GM19452 (cell line): ENCODE measurements around the gene PLXDC1.
A peak's percentile ranks its signal among the peaks of the same experiment; 100 is the strongest.
"Not testable (repeated sequence)": the region's sequence is repeated elsewhere in the genome, so short reads cannot be mapped to it uniquely, and the experiment has no call there.

Source experiments
- ATAC-seq: cut with Tn5 transposase; IDR thresholded peaks from one replicate; pipeline ENCODE4 v1.9.1; 2021; ENCODE audit not compliant: unreplicated experiment

PLXDC1 gene

DNA sequence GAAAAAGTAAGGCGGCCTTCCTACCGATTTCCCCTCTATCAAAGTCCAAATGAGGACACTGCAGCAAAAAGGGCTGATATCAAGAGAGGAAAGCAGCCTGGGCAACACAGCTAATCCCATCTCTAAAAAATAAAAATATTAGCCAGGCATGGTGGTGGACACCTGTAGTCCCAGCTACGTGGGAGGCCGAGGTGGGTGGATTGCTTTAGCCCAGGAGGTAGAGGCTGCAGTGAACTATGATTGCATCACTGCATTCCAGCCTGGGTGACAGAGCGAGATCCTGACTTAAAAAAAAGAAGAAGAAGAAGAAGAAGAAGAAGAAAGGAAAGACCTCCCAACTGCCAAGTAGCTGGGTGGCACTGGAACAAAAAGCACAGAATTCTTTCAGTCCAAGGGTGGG lies 31.6 kb upstream of the PLXDC1 start:
- ATAC-seq = no peak

DNA sequence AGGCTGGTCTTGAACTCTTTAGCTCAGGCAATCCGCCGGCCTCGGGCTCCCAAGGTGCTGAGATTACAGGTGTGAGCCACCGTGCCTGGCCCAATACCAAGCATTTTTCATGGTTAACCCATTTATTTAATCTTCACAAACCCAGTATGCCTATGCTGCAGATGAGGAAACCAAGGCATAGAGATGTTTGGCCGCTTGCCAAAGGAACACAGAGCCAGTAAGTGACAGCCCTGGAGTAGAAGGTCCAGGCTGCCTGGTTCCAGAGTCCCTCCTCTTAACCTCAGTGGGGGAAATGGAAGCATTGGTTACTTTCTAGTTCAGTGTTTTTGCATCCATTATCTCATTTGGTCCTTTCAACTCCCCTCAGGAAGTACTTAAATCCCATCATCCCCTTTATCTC lies 29.9 kb upstream of the PLXDC1 start:
- no peak for ATAC-seq

GRCh38 chr17:39178536-39178935 lies 27.1 kb upstream of the PLXDC1 start:
- no peak for ATAC-seq

DNA sequence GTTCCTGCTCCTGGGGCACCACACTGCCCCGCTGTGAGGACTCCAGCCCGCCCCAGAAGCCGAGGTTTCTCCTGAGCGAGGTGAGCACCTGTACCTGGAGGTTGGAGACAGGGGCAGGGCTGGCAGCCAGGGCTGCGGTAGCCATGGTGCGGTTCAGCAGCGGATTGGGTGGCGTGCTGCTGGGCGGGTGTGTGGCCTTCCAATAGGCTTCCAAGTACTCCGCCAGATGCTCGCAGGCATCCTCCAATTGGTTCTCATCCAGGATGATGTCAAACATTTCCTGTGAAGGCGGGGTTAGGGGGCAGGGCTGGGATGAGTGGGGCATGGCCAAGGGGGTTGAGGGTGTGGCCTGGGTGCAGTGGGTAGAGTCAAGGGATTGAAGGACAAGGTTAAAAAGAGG lies 25.8 kb upstream of the PLXDC1 start:
- ATAC-seq = no peak

- no peak for ATAC-seq
Observed at GRCh38 chr17:39175695-39176093, 24.3 kb upstream of the PLXDC1 start.

GRCh38 chr17:39174920-39175694 lies 23.7 kb upstream of the PLXDC1 start:
- no peak for ATAC-seq

GRCh38 chr17:39173526-39174274 lies 22.3 kb upstream of the PLXDC1 start:
- ATAC-seq = no peak

GRCh38 chr17:39173080-39173479 lies 21.6 kb upstream of the PLXDC1 start:
- no peak for ATAC-seq

DNA sequence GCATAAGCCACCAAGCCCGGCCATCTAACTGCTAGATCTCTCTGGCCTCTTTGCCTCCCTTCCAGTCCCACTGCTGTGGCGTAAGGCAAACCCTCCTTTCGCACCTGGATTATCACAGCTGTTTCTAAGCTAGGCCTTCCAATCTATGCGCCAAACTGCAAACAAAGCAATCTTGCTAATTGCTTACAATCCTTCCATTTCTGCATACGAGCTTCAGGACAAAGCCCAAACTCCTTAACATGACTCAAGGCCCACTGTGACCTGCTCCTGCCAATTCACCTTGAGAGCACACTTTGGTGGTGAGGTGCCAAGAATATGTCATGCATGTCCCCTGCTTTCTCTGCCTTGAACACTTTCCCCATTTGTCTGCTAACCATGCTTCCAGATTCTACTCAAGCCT lies 20.5 kb upstream of the PLXDC1 start:
- ATAC-seq = no peak

DNA sequence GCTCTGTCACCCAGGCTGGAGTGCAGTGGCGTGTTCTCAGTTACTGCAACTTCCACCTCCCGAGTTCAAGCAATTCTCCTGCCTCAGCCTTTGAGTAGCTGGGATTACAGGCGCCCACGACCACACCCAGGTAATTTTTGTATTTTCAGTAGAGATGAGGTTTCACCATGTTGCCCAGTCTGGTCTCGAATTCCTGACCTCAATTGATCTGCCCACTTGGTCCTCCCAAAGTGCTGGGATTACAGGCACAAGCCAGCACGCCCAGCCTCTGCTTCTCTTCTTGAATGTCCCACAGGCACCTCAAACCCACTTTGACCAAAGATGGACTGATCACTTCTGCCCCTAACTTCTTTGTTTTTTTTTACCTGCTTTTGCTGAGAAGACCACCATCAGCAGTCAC lies 19.1 kb upstream of the PLXDC1 start:
- no peak for ATAC-seq

GRCh38 chr17:39170109-39170508 lies 18.7 kb upstream of the PLXDC1 start:
- no peak for ATAC-seq

DNA sequence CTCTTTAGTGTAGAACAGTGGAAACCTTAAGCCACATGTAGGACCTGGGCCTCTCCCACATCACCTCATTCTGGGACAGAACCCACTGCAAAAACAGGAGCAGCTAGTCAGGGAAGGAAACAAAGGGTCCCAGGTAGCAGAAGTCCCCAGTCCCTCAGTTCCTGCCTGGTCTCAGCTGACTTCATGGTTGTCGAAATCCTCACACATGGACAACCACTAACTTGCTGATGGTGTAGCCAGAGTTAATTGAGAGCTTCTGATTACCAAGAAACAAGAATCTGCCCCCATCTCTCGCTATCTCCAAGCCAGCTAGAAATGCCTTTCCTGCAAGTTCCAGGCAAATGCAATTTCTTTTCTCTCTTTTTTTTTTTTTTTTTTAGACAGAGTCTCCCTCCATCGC lies 18.1 kb upstream of the PLXDC1 start:
- no peak for ATAC-seq

DNA sequence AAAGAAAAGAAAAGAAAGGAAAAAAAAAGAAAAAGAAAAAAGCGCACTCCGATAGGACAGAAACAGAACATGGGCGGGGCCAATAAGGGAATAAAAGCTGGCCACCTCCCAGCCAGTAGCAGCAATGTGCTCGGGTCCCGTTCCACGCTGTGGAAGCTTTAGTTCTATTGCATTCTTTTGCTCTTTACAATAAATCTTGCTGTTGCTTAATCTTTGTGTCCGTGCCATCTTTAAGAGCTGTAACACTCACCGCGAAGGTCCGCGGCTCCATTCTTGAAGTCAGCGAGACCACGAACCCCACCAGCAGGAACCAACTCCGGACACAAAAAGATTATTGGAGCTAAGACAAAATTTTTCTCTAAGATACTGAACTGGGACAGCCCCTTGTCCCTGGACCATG lies 17.7 kb upstream of the PLXDC1 start:
- no peak for ATAC-seq

GRCh38 chr17:39168503-39168902 lies 17.1 kb upstream of the PLXDC1 start:
- ATAC-seq = not testable (repeated sequence)

DNA sequence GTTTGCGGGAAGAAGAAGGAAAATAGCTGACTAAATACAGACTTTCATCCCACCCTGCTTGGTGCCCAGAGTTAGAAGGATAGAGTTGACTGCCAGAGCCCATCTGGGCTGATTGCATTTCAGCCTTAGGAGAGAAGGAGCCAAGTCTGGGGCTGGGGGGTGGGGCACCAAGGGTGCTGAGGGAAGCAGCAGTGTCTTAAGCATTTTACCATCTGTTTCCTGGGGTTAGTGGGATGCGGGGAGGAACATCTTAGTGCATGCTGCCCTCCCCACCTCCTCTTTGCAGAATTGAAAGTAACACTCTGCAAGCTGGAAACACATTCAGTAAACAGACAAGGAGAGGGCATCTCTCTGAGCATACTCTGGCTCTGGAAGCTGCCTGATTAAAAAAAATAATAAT lies 16.0 kb upstream of the PLXDC1 start:
- ATAC-seq = no peak

DNA sequence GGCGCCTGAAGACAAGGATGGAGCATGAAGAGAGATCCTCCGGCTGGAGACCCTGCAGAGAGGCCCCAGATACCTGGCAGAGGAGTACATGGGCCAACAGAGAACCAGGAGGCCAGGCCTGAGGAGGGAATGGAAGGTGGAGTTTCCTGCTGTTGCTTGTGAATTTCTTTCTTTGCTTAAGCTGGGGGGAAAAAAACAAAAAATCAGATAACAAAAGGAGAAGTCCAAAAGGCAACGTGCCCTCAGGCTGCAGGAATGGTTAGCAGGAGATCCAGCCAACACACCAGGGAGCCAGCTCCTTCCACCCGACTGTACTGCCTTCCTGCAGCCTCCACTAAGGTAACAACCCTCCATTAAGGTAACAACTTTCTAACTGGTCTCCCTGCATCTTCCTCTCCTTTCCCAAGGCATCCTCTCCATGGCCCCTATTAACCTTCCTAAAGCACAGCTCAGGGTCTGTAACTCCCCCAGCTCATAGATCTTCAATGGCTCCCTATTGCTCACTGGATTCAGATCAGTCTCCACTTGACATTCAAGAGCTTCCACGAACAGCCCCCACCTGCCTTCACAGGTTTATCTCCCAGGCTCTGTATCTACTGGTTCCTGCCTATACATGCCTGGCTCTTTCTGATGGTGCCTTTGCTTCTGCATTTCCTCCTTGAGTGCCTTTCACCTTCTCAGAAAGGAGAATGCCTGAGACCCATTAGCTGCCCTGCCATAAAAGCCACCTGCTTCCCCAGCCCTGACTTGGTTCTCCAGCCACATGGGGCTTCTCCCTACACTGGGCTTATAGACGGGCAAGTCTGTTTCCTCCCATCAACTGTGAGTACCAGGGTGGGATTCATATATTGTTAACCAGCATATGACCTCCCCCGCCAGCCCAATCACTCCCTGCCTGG lies 15.2 kb upstream of the PLXDC1 start:
- no peak for ATAC-seq

- ATAC-seq = no peak
Observed at GRCh38 chr17:39165841-39166349, 14.5 kb upstream of the PLXDC1 start, which contains the start of gene ARL5C. ARL5C (minus strand) TSS chr17:39166161; CDS start chr17:39165760, 401 bp downstream.

DNA sequence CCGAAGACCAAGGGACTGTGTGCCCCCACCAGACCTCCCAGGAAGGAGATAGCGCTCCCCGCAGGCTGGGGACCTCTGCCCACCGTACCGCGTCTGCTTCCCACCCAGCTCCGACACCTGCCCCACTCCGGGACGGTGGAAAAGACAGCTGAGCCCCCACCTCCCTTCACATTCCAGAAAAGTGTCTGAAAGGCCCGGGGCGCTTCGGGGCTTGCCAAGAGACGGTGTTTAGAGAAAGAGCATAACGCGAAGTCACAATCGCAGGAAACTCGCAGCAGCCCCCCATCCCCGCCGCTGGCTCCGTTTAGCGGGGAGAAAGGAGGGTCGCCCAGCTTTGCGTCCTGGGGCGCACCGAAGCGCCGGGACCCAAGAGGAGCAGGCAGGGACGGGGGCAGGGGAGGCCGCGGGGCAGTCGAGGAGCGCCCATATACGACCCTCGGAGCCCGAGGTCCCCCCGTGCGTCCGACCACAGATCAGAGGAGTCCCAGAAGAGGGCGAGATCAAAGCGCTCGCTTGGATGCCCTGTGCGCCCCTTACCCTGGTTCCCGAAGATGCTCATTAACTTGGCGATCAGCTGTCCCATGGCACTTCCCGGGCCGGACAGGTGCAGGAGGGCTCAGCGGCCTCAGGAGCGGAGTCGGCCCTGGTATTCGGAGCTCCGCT lies 13.9 kb upstream of the PLXDC1 start:
- ATAC-seq = no peak

- ATAC-seq = peak; percentile 86
Observed at GRCh38 chr17:39164675-39165143, 13.3 kb upstream of the PLXDC1 start.

GRCh38 chr17:39161962-39162361 lies 10.5 kb upstream of the PLXDC1 start:
- ATAC-seq = no peak

DNA sequence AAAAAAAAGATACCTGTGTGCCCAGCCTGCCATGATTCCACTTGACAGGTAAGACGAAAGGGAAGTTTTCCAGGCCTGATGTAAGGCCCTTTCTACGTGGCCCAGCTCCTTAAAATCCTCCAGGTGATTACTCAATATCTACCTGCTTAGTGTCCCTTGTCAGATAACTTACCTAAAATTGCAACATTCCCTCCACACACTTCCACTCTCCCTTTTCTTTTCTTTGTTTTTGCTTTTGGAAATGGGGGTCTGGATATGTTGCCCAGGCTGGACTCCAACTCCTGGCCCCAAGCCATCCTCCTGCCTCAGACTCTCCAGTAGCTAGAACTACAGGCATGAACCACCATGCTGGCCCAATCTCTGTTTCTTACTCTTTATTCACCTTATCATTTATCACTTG lies 7.2 kb upstream of the PLXDC1 start:
- no peak for ATAC-seq
